MCF 10A (cell line): Measurements from ENCODE around the gene USH2A. TPM values are rescaled to one million over a fixed set of nuclear protein-coding genes. Genes with fewer than 3 reads are reported as not detected.

Source experiments
- BruUV-seq: library from RNA; stranded (reverse); fragments of 400-500 nt; replicated peaks from 2 replicates; lab custom pipeline; 2021; lab: Mats Ljungman, UMichigan
- CTCF ChIA-PET: fragments of 300-600 bp; sonication (Branson Sonifier 250); formaldehyde crosslinking; extraction: SDS; loops from one replicate; lab custom pipeline; 2021; ENCODE audit warnings: antibody characterized with exemption, inconsistent platforms; lab: Yijun Ruan, JAX
- POLR2A ChIA-PET: fragments of 300-600, 350-650 bp; sonication (Branson Sonifier 250); formaldehyde crosslinking; extraction: SDS; loops from one replicate; lab custom pipeline; 2020; ENCODE audit warnings: antibody characterized with exemption, inconsistent platforms; lab: Yijun Ruan, JAX
- DNase-seq: peaks from one replicate; pipeline ENCODE4 v3.0.0-alpha.2; 2018; ENCODE audit not compliant: unreplicated experiment
- H3K27ac Mint-ChIP-seq: one replicate; pipeline ENCODE4 v1.8.0; 2022; ENCODE audit warnings: mild to moderate bottlenecking, low read depth, mixed read lengths; ENCODE audit not compliant: unreplicated experiment
- H3K27me3 Mint-ChIP-seq: one replicate; pipeline ENCODE4 v1.8.0; 2022; ENCODE audit warnings: mixed read lengths; ENCODE audit not compliant: insufficient read depth, unreplicated experiment
- H3K36me3 Mint-ChIP-seq: one replicate; pipeline ENCODE4 v1.8.0; 2022; ENCODE audit warnings: mild to moderate bottlenecking, moderate library complexity, mixed read lengths; ENCODE audit not compliant: insufficient read depth, unreplicated experiment
- H3K4me1 Mint-ChIP-seq: one replicate; pipeline ENCODE4 v1.8.0; 2022; ENCODE audit warnings: mixed read lengths; ENCODE audit not compliant: insufficient read depth, unreplicated experiment
- H3K4me3 Mint-ChIP-seq: one replicate; pipeline ENCODE4 v1.8.0; 2022; ENCODE audit warnings: mild to moderate bottlenecking, moderate library complexity, mixed read lengths; ENCODE audit not compliant: unreplicated experiment
- H3K9me3 Mint-ChIP-seq: one replicate; pipeline ENCODE4 v1.8.0; 2022; ENCODE audit warnings: mixed read lengths; ENCODE audit not compliant: unreplicated experiment
- intact Hi-C: fragments of 100-400 bp; cut with micrococcal nuclease; formaldehyde crosslinking; loops from 2 replicates; pipeline ENCODE4 v1.14.1; 2022
- total RNA-seq: library from RNA; stranded (reverse); gene quantifications from 2 replicates; pipeline ENCODE4 v1.2.3, GENCODE V29; 2022
- TF ChIP-seq, protein P1 (sequence below): fragments of 200-600 bp; IDR thresholded peaks from one replicate; pipeline ENCODE4 v1.8.0; 2022; ENCODE audit warnings: antibody characterized with exemption, mild to moderate bottlenecking; ENCODE audit not compliant: unreplicated experiment

Gene USH2A
- total RNA-seq, 1 experiment from 2014 or later: not detected

DNA sequence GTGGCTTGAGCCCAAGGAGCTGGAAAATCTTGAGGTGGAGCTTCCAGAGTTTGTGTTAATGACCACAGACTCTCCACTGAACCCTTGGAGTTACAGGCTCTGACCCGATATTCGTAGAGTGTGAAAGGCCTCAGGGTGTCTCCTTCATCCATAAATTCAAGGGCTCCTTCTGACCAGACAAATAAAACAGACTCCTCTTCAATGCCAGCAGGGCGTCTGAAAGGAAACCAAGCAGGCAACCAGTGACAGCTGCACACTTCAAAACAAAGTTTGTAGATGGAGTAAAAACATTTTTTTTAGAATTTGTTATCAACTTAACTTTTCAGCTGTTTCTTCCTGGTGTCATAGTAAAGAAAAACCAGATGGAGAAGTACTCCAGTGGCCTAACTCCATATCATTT is 695.1 kb downstream of the USH2A start:
- intact Hi-C loops: no loop called here
- Mint-ChIP-seq H3K9me3 (no peaks in the 10 kb centered on the region), H3K27ac (no peak overlapping the region), H3K27me3 (peaks cover 25% of the 10 kb centered on the region), H3K36me3 (no peaks in the 10 kb centered on the region), H3K4me1 (no peaks in the 10 kb centered on the region), H3K4me3 (no peak overlapping the region)
- BruUV-seq: no TSS peak
- CTCF ChIA-PET: interaction anchor here (0.6 to 1.3 kb wide), 3 partner anchors 14 to 108 kb away, joined by 3 read pairs; no protein-coding TSS in a partner anchor
- no peak for DNase-seq
- TF ChIP-seq, protein P1, sequence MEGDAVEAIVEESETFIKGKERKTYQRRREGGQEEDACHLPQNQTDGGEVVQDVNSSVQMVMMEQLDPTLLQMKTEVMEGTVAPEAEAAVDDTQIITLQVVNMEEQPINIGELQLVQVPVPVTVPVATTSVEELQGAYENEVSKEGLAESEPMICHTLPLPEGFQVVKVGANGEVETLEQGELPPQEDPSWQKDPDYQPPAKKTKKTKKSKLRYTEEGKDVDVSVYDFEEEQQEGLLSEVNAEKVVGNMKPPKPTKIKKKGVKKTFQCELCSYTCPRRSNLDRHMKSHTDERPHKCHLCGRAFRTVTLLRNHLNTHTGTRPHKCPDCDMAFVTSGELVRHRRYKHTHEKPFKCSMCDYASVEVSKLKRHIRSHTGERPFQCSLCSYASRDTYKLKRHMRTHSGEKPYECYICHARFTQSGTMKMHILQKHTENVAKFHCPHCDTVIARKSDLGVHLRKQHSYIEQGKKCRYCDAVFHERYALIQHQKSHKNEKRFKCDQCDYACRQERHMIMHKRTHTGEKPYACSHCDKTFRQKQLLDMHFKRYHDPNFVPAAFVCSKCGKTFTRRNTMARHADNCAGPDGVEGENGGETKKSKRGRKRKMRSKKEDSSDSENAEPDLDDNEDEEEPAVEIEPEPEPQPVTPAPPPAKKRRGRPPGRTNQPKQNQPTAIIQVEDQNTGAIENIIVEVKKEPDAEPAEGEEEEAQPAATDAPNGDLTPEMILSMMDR: no peak
- POLR2A ChIA-PET: no interaction called here

DNA sequence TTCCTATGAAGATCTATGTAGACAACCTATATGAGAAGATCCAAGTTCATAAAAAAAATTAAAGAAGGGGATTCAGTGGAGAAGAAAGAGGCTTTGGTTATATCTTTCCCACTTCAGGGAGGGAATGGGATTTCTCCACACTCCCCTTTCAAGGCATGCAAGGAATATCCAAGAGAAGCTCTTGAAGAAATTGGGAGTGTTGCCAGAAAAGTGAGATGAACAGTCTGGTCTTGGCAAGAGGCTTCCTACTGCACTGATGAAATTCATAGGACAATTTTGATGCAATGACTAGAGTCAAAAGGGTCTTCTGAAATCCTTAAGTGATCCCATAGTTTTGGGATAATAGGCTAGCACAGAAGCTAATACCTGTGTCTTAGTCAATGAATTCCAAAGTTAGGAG is 703.1 kb downstream of the USH2A start:
- DNase-seq: peak; percentile 31
- H3K27me3 Mint-ChIP-seq: peaks cover 32% of the 10 kb centered on the region
- no peaks in the 10 kb centered on the region for H3K4me1 Mint-ChIP-seq
- BruUV-seq: no TSS peak
- no peaks in the 10 kb centered on the region for H3K36me3 Mint-ChIP-seq
- no peaks in the 10 kb centered on the region for H3K9me3 Mint-ChIP-seq
- POLR2A ChIA-PET: interaction anchor here (0.6 to 1.0 kb wide), 2 partner anchors 42 to 59 kb away, joined by 3 read pairs; no protein-coding TSS in a partner anchor
- TF ChIP-seq, protein P1: no peak
- no peak overlapping the region for H3K4me3 Mint-ChIP-seq
- no peak overlapping the region for H3K27ac Mint-ChIP-seq
- intact Hi-C loops: no loop called here
- CTCF ChIA-PET: interaction anchor here (0.6 to 1.3 kb wide), 4 partner anchors 10 to 228 kb away, joined by 3 to 4 read pairs (median 4); no protein-coding TSS in a partner anchor

DNA sequence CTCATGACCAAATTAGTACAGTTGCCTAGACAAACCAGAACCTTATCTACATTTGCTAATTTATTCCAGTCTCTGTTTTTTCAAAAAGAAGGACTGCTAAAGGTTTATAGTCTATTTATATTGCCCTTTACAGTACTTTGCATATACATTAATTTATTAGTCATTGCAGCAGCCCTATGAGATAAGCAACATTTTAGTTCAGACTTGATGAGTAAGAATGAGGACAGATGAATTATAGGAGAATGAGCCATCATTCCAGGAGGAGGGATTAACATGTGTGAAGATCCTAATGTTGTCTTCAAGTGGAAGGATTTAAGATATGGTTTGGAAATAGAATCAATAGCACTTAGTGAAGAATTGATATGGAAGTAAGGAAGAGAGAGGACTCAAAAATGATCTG is 703.7 kb downstream of the USH2A start:
- no peaks in the 10 kb centered on the region for H3K4me1 Mint-ChIP-seq
- POLR2A ChIA-PET: no interaction called here
- CTCF ChIA-PET: interaction anchor here (1.3 kb wide), 1 partner anchor 9 kb away, joined by 4 read pairs; no protein-coding TSS in a partner anchor
- H3K36me3 Mint-ChIP-seq: no peaks in the 10 kb centered on the region
- TF ChIP-seq, protein P1: no peak
- no peak overlapping the region for H3K27ac Mint-ChIP-seq
- BruUV-seq: no TSS peak
- H3K9me3 Mint-ChIP-seq: no peaks in the 10 kb centered on the region
- no peak for DNase-seq
- H3K27me3 Mint-ChIP-seq: peaks cover 37% of the 10 kb centered on the region
- H3K4me3 Mint-ChIP-seq: no peak overlapping the region
- intact Hi-C loops: no loop called here

DNA sequence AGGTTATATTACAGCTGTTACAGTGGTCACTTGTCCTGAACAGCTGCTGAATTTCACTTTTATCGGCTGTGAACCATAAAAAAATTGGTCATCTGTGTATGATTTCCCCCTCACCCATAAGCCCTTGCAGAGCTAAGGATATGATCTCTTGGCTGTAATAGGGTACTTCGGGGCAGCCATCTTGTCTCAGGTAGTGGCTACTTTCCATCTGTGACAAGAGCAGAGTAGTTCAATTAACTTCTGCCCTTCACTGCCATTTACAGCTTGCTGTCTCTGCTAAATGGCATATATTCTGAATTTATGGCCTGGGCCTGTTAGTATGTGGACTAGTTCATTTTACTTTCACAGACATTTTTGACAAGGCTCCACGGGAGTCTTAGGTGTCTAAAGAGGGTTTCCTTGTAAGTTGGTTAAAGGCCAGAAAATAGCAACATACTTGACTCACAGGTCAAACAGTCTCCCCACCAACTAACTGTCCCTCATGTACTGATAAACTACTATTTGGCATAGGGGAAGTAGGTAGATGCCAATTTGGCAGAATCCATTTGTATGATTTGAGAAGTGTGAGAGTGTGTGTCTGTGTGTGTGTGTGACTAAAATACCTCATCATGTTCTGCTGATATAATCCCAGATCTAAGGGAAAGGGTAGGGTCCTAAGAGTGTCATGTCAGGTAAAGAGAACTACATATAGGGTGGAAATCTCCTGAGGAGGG is 704.5 kb downstream of the USH2A start:
- Mint-ChIP-seq H3K36me3 (no peaks in the 10 kb centered on the region), H3K4me3 (no peak overlapping the region), H3K27me3 (peaks cover 46% of the 10 kb centered on the region), H3K9me3 (no peaks in the 10 kb centered on the region), H3K27ac (no peak overlapping the region), H3K4me1 (no peaks in the 10 kb centered on the region)
- ChIA-PET CTCF (interaction anchor here (0.6 to 1.7 kb wide), 2 partner anchors 9 to 11 kb away, joined by 3 to 16 read pairs; no protein-coding TSS in a partner anchor), POLR2A (interaction anchor here (1.1 kb wide), 2 partner anchors 242 to 1919 kb away, joined by 3 read pairs; no protein-coding TSS in a partner anchor)
- DNase-seq: no peak
- BruUV-seq: no TSS peak
- TF ChIP-seq, protein P1: no peak
- intact Hi-C loops: no loop called here
